Retinal pigment epithelial cell (primary cell): Measurements from ENCODE around the gene SLC27A5.
A peak's percentile ranks its signal among the peaks of the same experiment; 100 is the strongest.
"Not testable (repeated sequence)": the region's sequence is repeated elsewhere in the genome, so short reads cannot be mapped to it uniquely, and the experiment has no call there.

ENCODE experiments used
- DNase-seq: peaks from one replicate; pipeline ENCODE4 v3.0.0-alpha.2; 2010; ENCODE audit warnings: low read depth
- H3K4me3 ChIP-seq: 2 replicates; pipeline ENCODE4 v1.5.1; 2011; ENCODE audit warnings: mild to moderate bottlenecking, low read length, control low read depth, moderate library complexity
- CTCF ChIP-seq: conservative IDR thresholded peaks from 2 replicates; pipeline ENCODE4 v1.5.1; 2011; ENCODE audit warnings: low read depth, low read length, control low read depth, inconsistent platforms

The SLC27A5 gene

DNA sequence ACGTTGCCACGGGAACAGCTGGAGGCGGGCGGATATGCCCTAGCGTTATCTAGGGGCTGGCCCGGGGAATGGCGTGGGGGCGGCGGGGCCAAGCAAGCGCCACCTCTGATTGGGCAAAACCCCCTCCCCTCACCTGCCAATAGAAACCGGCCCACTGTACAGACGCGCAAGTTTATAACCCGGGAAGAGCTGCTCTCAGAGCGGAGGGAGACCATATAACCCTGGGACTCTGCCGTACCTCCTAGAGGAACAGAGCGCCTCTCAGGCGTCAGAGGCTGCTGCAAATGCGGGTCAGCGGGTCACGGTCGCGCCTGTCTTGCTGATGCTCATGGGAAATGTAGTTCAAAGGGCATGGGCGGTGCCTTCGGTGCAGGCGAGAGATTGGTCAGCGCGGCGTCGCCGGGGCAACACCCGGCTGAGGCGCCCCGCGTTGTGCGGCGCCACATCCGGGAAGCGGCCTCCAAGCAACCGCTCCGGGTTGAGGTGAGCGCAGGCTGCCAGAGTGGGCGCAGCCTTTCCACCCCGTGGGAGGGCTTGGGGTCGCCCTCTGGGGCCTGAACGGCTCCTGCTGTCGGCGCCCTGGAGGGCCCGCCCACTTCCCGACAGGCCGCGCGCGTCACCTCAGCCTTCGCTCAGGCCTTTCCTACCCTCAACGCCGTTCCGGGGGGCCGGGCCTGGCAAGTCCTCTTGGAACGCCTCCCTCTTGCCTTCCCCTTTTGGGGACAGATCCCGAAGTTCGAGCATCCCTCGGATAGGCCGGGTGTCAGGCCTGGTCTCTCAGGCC is 35.9 kb downstream of the SLC27A5 start, which contains the start of gene ZNF446:
Gene ZNF446 (plus strand): TSS at position 639 of the 784 bp plus-strand sequence. CDS start 867 bp downstream, outside the sequence.
- no peak for TF ChIP-seq CTCF
- H3K4me3 ChIP-seq, result peak within 1 kb of the TSS; percentile 80
- peak; percentile 89 for DNase-seq

DNA sequence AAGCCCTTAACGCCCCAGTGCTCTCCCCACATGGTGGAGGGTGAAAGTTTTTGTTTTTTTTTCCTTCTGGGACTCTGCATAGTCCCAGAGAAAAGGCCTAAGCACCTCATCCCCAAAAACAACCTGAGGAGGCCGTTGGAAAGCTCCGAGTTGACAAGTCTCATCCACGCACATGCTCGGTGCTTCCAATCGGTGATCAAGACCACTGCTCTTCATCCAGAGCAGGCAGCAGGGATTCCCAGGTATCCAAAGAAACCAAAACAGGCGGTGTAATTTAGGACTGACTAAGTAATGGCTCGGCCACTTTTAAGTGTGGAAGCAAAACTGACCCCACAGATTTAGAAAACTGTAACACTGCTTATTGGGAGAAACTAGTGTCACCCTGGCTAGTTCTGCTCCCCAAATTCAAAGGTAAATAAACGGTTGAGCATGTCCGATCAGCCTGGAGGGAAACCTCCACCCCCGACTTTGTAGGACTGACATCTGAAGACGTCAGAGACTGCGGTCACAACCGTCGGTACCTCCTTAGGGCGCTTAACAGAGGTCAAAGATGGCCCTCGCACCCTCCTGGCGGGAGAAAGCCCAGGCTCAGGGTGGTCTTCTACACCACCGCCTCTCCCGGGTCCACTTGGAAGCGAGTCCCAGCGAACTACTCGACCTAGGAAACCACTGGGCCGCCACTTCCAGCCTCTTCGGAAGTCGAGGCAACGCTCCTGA is 36.6 kb downstream of the SLC27A5 start:
- peak overlapping the region; percentile 80 for H3K4me3 ChIP-seq
- DNase-seq, result no peak
- TF ChIP-seq CTCF, result no peak

- no peak for TF ChIP-seq CTCF
- no peak overlapping the region for H3K4me3 ChIP-seq
- DNase-seq, result no peak
Measured at GRCh38 chr19:58474291-58474996, 37.3 kb downstream of the SLC27A5 start.

DNA sequence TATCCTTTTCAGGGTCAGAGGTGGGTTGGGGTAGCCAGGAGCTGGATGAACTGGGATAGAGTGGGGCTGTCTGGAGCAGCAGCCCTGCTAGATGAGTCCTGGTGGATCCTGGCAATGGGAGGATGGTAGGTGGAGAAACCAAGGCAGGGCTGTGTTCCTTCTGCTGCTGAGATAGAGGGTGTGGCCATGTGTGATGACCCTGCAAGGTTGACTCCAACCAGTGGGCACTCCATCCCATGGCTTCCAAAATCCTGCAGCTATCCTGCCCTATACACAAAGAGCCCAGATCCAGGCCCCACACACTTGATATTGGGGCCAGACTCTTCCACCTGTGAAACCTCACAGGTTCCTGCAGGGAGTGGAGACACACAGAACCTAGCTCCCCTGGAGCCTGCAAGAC is 38.0 kb downstream of the SLC27A5 start:
- DNase-seq, result no peak
- no peak overlapping the region for H3K4me3 ChIP-seq
- TF ChIP-seq CTCF, result no peak

DNA sequence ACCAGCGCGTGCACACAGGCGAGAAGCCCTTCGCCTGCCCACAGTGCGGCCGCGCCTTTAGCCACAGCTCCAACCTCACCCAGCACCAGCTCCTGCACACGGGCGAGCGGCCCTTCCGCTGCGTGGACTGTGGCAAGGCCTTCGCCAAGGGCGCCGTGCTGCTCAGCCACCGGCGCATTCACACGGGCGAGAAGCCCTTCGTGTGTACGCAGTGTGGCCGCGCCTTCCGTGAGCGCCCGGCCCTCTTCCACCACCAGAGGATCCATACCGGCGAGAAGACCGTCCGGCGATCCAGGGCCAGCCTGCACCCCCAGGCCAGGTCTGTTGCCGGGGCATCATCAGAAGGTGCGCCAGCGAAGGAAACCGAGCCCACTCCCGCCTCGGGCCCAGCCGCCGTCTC is 40.1 kb downstream of the SLC27A5 start:
- TF ChIP-seq CTCF, result no peak
- H3K4me3 ChIP-seq, result no peak overlapping the region
- DNase-seq, result no peak

DNA sequence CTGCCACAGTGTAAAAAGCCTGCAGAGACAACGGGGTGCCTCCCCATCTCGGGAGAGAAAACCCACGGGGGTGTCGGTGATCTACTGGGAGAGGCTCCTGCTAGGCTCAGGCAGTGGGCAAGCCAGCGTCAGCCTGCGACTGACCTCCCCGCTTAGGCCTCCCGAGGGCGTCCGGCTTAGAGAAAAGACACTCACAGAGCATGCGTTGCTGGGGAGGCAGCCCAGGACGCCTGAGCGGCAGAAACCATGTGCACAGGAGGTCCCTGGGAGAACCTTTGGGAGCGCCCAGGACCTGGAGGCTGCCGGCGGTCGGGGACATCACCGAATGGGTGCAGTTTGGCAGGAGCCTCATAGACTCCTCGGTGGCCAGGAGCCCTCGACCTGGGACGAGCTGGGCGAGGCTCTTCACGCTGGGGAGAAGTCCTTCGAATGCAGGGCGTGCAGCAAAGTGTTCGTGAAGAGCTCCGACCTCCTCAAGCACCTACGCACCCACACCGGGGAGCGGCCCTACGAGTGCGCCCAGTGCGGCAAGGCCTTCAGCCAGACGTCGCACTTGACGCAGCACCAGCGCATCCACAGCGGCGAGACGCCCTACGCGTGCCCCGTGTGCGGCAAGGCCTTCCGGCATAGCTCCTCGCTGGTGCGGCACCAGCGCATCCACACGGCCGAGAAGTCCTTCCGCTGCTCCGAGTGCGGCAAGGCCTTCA is 40.8 kb downstream of the SLC27A5 start:
- not testable (repeated sequence) for DNase-seq, H3K4me3 ChIP-seq
